ENCODE results near the gene DUSP3. TPM values are rescaled to one million over a fixed set of nuclear protein-coding genes. Genes with fewer than 3 reads are reported as not detected.

Gene DUSP3
- 118 TPM for polyA plus RNA-seq (2013, experiment 1 of 2)
- 120 TPM for polyA plus RNA-seq (2013, experiment 2 of 2)

DNA sequence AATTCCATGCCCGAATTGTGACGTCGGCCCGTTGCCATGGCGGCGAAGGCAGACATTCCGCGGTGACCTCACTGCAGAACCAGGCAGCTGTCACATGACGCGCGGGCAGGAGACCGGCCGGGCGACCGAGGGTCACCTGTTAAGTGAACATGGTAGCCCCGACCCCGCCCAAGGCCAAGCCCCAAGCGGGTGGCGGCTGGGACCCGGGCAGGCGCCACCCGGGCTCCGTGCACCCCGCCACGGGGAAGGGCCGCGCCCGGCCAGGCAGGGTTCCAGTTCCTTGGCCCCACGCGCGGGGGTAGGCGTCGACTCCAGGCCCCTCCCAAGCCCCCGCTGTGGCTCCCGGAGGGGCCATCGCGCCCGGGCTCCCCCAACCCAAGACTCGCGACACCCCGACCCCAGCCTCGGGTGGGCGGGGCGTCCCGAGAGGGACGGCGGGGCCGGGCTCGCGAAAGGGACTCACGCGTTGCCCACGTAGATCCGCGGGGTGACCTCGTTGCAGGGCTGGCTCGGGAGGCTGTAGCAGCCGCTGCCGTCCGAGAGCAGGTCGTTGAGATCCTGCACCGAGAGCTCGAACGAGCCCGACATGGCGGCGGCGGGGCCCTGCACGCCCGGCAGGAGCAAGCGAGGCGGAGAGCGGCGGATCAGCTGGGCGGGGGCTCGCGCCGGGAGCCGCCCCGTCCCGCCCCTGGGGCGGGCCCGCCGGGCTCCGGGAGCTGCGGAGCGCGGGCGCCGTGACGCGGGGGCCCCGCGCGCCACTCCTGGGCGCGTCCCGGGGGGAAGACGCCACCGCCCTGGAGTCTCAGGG is at the start of gene DUSP3:
Gene DUSP3, minus strand, starts transcription at position 641 of the 808 bp plus-strand sequence. Its CDS starts 53 bp downstream, at position 588.
- H4K8ac ChIP-seq (ENCODE audit: low read length), result peak within 1 kb of the TSS; percentile 93
- H3K9ac ChIP-seq (ENCODE audit: low read length), result peak within 1 kb of the TSS; percentile 98
- H4K91ac ChIP-seq (ENCODE audit: low read length), result peak within 1 kb of the TSS; percentile 94
- peak within 1 kb of the TSS; percentile 80 to 84 for H3K4me3 ChIP-seq (ENCODE audit: insufficient read depth in 1 of 2, low read depth in 1 of 2, low read length in 2 of 2)
- H2BK12ac ChIP-seq (ENCODE audit: low read length in 2 of 2), result peak within 1 kb of the TSS in 1 of 2 experiments; percentile 83
- H3K4ac ChIP-seq (ENCODE audit: low read depth in 1 of 2, low read length in 2 of 2), result peak within 1 kb of the TSS; percentile 96 to 98
- no peak within 1 kb of the TSS for H3K23ac ChIP-seq (ENCODE audit: low read length in 2 of 2)
- peak within 1 kb of the TSS; percentile 48 for H3K27ac ChIP-seq (ENCODE audit: low read length, poor library complexity, severe bottlenecking)
- DNase-seq, result peak; percentile 97
- H3K4me1 ChIP-seq (ENCODE audit: control insufficient read depth, insufficient read depth, low read depth, low read length), result peaks cover 13% of the 10 kb centered on the region
- H3K27me3 ChIP-seq (ENCODE audit: control insufficient read depth in 1 of 2, insufficient read depth in 1 of 2, low read length in 2 of 2), result peaks cover 3 to 21% of the 10 kb centered on the region in 2 experiments
- H2AK5ac ChIP-seq (ENCODE audit: low read length, severe bottlenecking), result no peak within 1 kb of the TSS
- peaks cover 30 to 33% of the 10 kb centered on the region in 2 experiments for H3K36me3 ChIP-seq (ENCODE audit: control insufficient read depth in 1 of 2, insufficient read depth in 2 of 2, low read depth in 1 of 2, low read length in 2 of 2)
- peak within 1 kb of the TSS; percentile 94 for H2BK5ac ChIP-seq (ENCODE audit: low read depth, low read length, poor library complexity, severe bottlenecking)
- H3K9me3 ChIP-seq (ENCODE audit: control insufficient read depth, low read length), result no peaks in the 10 kb centered on the region
- H3K4me2 ChIP-seq (ENCODE audit: low read length, poor library complexity, severe bottlenecking), result peak within 1 kb of the TSS; percentile 94
- H3K18ac ChIP-seq (ENCODE audit: low read depth in 1 of 2, low read length in 2 of 2), result peak within 1 kb of the TSS; percentile 92
- H3K79me1 ChIP-seq (replicated peaks; ENCODE audit: low read length, poor library complexity, severe bottlenecking), result peaks cover 27% of the 10 kb centered on the region
- peak within 1 kb of the TSS; percentile 12 to 62 for H3K14ac ChIP-seq (ENCODE audit: low read length in 2 of 2)
- H2BK15ac ChIP-seq (ENCODE audit: low read depth, poor library complexity, severe bottlenecking), result peak within 1 kb of the TSS; percentile 87
- peak within 1 kb of the TSS; percentile 67 for H2AFZ ChIP-seq (ENCODE audit: low read depth, low read length)
- WGBS, result under 1% methylated on average over 86 of the region's 100 CpGs
- H2BK120ac ChIP-seq (ENCODE audit: low read depth, low read length), result peak within 1 kb of the TSS; percentile 97

DNA sequence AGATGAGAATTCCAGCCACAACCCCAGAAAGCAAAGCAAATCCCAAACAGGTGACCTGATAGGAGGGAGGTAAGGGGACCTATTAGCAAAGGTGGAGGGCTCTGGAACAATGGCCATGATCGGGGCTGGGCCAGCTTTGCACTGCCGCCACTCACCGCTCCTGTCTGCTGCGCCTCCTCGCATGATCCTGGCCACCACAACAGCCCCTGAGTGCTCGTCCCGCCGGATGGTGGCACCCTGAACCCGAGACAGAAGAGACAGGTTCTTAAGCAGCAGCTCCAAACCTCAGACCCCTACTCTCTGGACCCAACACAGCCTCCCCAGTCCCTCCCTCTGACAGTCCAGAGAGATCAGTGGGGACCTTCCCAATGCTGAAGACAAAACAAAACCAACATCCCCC is 48.8 kb upstream of the DUSP3 start:
- H2AK5ac ChIP-seq (ENCODE audit: low read length, severe bottlenecking), result no peak overlapping the region
- H3K9ac ChIP-seq (ENCODE audit: low read length), result no peak overlapping the region
- H2BK5ac ChIP-seq (ENCODE audit: low read depth, low read length, poor library complexity, severe bottlenecking), result no peak overlapping the region
- H3K4ac ChIP-seq (ENCODE audit: low read depth in 1 of 2, low read length in 2 of 2), result no peak overlapping the region
- no peak overlapping the region for H2AFZ ChIP-seq (ENCODE audit: low read depth, low read length)
- H3K27ac ChIP-seq (ENCODE audit: low read length, poor library complexity, severe bottlenecking), result no peak overlapping the region
- no peak overlapping the region for H2BK12ac ChIP-seq (ENCODE audit: low read length in 2 of 2)
- DNase-seq, result no peak
- no peak overlapping the region for H2BK120ac ChIP-seq (ENCODE audit: low read depth, low read length)
- H3K4me2 ChIP-seq (ENCODE audit: low read length, poor library complexity, severe bottlenecking), result no peak overlapping the region
- H3K27me3 ChIP-seq (ENCODE audit: control insufficient read depth in 1 of 2, insufficient read depth in 1 of 2, low read length in 2 of 2), result no peaks in the 10 kb centered on the region
- no peak overlapping the region for H3K18ac ChIP-seq (ENCODE audit: low read depth in 1 of 2, low read length in 2 of 2)
- no peak overlapping the region for H3K4me3 ChIP-seq (ENCODE audit: insufficient read depth in 1 of 2, low read depth in 1 of 2, low read length in 2 of 2)
- no peak overlapping the region for H2BK15ac ChIP-seq (ENCODE audit: low read depth, poor library complexity, severe bottlenecking)
- no peak overlapping the region for H3K14ac ChIP-seq (ENCODE audit: low read length in 2 of 2)
- peaks cover 60 to 76% of the 10 kb centered on the region in 2 experiments for H3K36me3 ChIP-seq (ENCODE audit: control insufficient read depth in 1 of 2, insufficient read depth in 2 of 2, low read depth in 1 of 2, low read length in 2 of 2)
- no peak overlapping the region for H4K8ac ChIP-seq (ENCODE audit: low read length)
- H3K79me1 ChIP-seq (replicated peaks; ENCODE audit: low read length, poor library complexity, severe bottlenecking), result peaks cover 8% of the 10 kb centered on the region
- H3K23ac ChIP-seq (ENCODE audit: low read length in 2 of 2), result no peak overlapping the region
- H4K91ac ChIP-seq (ENCODE audit: low read length), result no peak overlapping the region
- H3K4me1 ChIP-seq (ENCODE audit: control insufficient read depth, insufficient read depth, low read depth, low read length), result peaks cover 9% of the 10 kb centered on the region
- no peaks in the 10 kb centered on the region for H3K9me3 ChIP-seq (ENCODE audit: control insufficient read depth, low read length)
- 93% methylated on average over 9 of the region's 9 CpGs for WGBS

GRCh38 chr17:43826206-43826605 is 47.4 kb upstream of the DUSP3 start:
- Histone ChIP-seq H3K4me1 (ENCODE audit: control insufficient read depth, insufficient read depth, low read depth, low read length) (no peaks in the 10 kb centered on the region), H3K9ac (ENCODE audit: low read length) (no peak overlapping the region), H3K27me3 (ENCODE audit: control insufficient read depth in 1 of 2, insufficient read depth in 1 of 2, low read length in 2 of 2) (no peaks in the 10 kb centered on the region), H3K4me3 (ENCODE audit: insufficient read depth in 1 of 2, low read depth in 1 of 2, low read length in 2 of 2) (no peak overlapping the region), H3K9me3 (ENCODE audit: control insufficient read depth, low read length) (no peaks in the 10 kb centered on the region), H2BK12ac (ENCODE audit: low read length in 2 of 2) (no peak overlapping the region), H3K36me3 (ENCODE audit: control insufficient read depth in 1 of 2, insufficient read depth in 2 of 2, low read depth in 1 of 2, low read length in 2 of 2) (peaks cover 57 to 86% of the 10 kb centered on the region in 2 experiments), H3K18ac (ENCODE audit: low read depth in 1 of 2, low read length in 2 of 2) (no peak overlapping the region), H3K79me1 (replicated peaks; ENCODE audit: low read length, poor library complexity, severe bottlenecking) (peaks cover 4% of the 10 kb centered on the region), H2BK120ac (ENCODE audit: low read depth, low read length) (no peak overlapping the region), H2BK5ac (ENCODE audit: low read depth, low read length, poor library complexity, severe bottlenecking) (no peak overlapping the region), H3K4me2 (ENCODE audit: low read length, poor library complexity, severe bottlenecking) (no peak overlapping the region), H4K8ac (ENCODE audit: low read length) (no peak overlapping the region), H3K4ac (ENCODE audit: low read depth in 1 of 2, low read length in 2 of 2) (no peak overlapping the region), H2AFZ (ENCODE audit: low read depth, low read length) (no peak overlapping the region), H2AK5ac (ENCODE audit: low read length, severe bottlenecking) (no peak overlapping the region), H3K23ac (ENCODE audit: low read length in 2 of 2) (no peak overlapping the region), H4K91ac (ENCODE audit: low read length) (no peak overlapping the region), H3K14ac (ENCODE audit: low read length in 2 of 2) (no peak overlapping the region), H2BK15ac (ENCODE audit: low read depth, poor library complexity, severe bottlenecking) (no peak overlapping the region), H3K27ac (ENCODE audit: low read length, poor library complexity, severe bottlenecking) (no peak overlapping the region)
- DNase-seq, result no peak
- 88% methylated on average over 6 of the region's 7 CpGs for WGBS

DNA sequence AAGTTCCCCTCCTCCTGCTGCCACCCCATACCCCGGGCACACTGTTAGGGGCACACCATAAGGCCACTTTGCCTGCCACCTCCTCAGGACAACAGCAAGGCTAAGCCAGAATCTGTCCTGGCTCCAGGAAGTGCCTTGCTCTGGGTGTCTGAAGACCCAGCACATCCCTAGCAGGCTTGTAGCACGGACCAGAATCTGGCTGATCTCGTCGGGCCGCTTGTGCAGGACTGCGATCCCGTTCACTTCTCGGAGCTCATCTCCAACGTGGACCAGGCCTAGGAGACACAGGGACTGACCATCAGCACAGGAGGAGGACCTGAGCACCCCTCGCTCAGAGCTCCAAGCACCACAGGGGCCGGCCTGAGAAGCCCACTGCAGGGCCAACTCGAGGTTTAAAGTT is 46.8 kb upstream of the DUSP3 start:
- Histone ChIP-seq H4K8ac (ENCODE audit: low read length) (no peak overlapping the region), H3K23ac (ENCODE audit: low read length in 2 of 2) (no peak overlapping the region), H2BK12ac (ENCODE audit: low read length in 2 of 2) (no peak overlapping the region), H3K18ac (ENCODE audit: low read depth in 1 of 2, low read length in 2 of 2) (no peak overlapping the region), H2BK5ac (ENCODE audit: low read depth, low read length, poor library complexity, severe bottlenecking) (no peak overlapping the region), H3K9ac (ENCODE audit: low read length) (no peak overlapping the region), H3K4ac (ENCODE audit: low read depth in 1 of 2, low read length in 2 of 2) (no peak overlapping the region), H3K27me3 (ENCODE audit: control insufficient read depth in 1 of 2, insufficient read depth in 1 of 2, low read length in 2 of 2) (no peaks in the 10 kb centered on the region), H2BK15ac (ENCODE audit: low read depth, poor library complexity, severe bottlenecking) (no peak overlapping the region), H3K36me3 (ENCODE audit: control insufficient read depth in 1 of 2, insufficient read depth in 2 of 2, low read depth in 1 of 2, low read length in 2 of 2) (peaks cover 55 to 86% of the 10 kb centered on the region in 2 experiments), H4K91ac (ENCODE audit: low read length) (no peak overlapping the region), H3K79me1 (replicated peaks; ENCODE audit: low read length, poor library complexity, severe bottlenecking) (peaks cover 4% of the 10 kb centered on the region), H3K4me3 (ENCODE audit: insufficient read depth in 1 of 2, low read depth in 1 of 2, low read length in 2 of 2) (no peak overlapping the region), H3K9me3 (ENCODE audit: control insufficient read depth, low read length) (no peaks in the 10 kb centered on the region), H2BK120ac (ENCODE audit: low read depth, low read length) (no peak overlapping the region), H3K14ac (ENCODE audit: low read length in 2 of 2) (no peak overlapping the region), H3K4me1 (ENCODE audit: control insufficient read depth, insufficient read depth, low read depth, low read length) (no peaks in the 10 kb centered on the region), H2AFZ (ENCODE audit: low read depth, low read length) (no peak overlapping the region), H2AK5ac (ENCODE audit: low read length, severe bottlenecking) (no peak overlapping the region), H3K4me2 (ENCODE audit: low read length, poor library complexity, severe bottlenecking) (no peak overlapping the region), H3K27ac (ENCODE audit: low read length, poor library complexity, severe bottlenecking) (no peak overlapping the region)
- no peak for DNase-seq
- WGBS, result 97% methylated on average over 12 of the region's 12 CpGs

All from mesenchymal stem cell (in vitro differentiated cells and primary cell).